ENCODE data around the gene ZNF804A.
"Not testable (repeated sequence)": the region's sequence is repeated elsewhere in the genome, so short reads cannot be mapped to it uniquely, and the experiment has no call there.

ZNF804A gene

GRCh38 chr2:184728411-184728810, 130.1 kb downstream of the ZNF804A start:
- no peak for DNase-seq

- no peak for DNase-seq
These were observed 131.3 kb downstream of the ZNF804A start for GRCh38 chr2:184729581-184729980.

GRCh38 chr2:184730288-184730687, 132.0 kb downstream of the ZNF804A start:
- no peak for DNase-seq

- DNase-seq, result no peak
These were observed 136.0 kb downstream of the ZNF804A start for GRCh38 chr2:184734338-184734737.

GRCh38 chr2:184735611-184736010, 137.3 kb downstream of the ZNF804A start:
- DNase-seq, result no peak

- DNase-seq, result no peak
These were observed 144.8 kb downstream of the ZNF804A start for GRCh38 chr2:184743096-184743495.

GRCh38 chr2:184756161-184756560, 157.8 kb downstream of the ZNF804A start:
- no peak for DNase-seq

- DNase-seq, result no peak
These were observed 158.6 kb downstream of the ZNF804A start for GRCh38 chr2:184756885-184757284.

- not testable (repeated sequence) for DNase-seq
These were observed 161.4 kb downstream of the ZNF804A start for GRCh38 chr2:184759557-184760255.

- no peak for DNase-seq
These were observed 162.6 kb downstream of the ZNF804A start for GRCh38 chr2:184760931-184761330.

GRCh38 chr2:184765112-184765895, 167.0 kb downstream of the ZNF804A start:
- no peak for DNase-seq

- no peak for DNase-seq
These were observed 168.7 kb downstream of the ZNF804A start for GRCh38 chr2:184767059-184767458.

- no peak for DNase-seq
These were observed 170.7 kb downstream of the ZNF804A start for GRCh38 chr2:184769023-184769422.

- DNase-seq, result no peak
These were observed 171.4 kb downstream of the ZNF804A start for GRCh38 chr2:184769686-184770085.

GRCh38 chr2:184779777-184780176, 181.4 kb downstream of the ZNF804A start:
- DNase-seq, result no peak

GRCh38 chr2:184780384-184780783, 182.1 kb downstream of the ZNF804A start:
- no peak for DNase-seq

- DNase-seq, result no peak
These were observed 182.6 kb downstream of the ZNF804A start for GRCh38 chr2:184780944-184781343.

GRCh38 chr2:184783576-184783975, 185.2 kb downstream of the ZNF804A start:
- DNase-seq, result no peak

GRCh38 chr2:184793176-184793575, 194.8 kb downstream of the ZNF804A start:
- no peak for DNase-seq

GRCh38 chr2:184799379-184799778, 201.1 kb downstream of the ZNF804A start:
- no peak for DNase-seq

- DNase-seq, result no peak
These were observed 216.1 kb downstream of the ZNF804A start for GRCh38 chr2:184814421-184814820.

- no peak for DNase-seq
These were observed 217.5 kb downstream of the ZNF804A start for GRCh38 chr2:184815824-184816223.

- no peak for DNase-seq
These were observed 226.3 kb downstream of the ZNF804A start for GRCh38 chr2:184824597-184824996.

- DNase-seq, result no peak
These were observed 232.2 kb downstream of the ZNF804A start for GRCh38 chr2:184830531-184830930.

All from activated CD4-positive, alpha-beta T cell treated with anti-CD3 and anti-CD28 coated beads, Interleukin-2, Interleukin-6, amounts not matched to agents 100 ng/mL and 50 ng/mL, durations not matched to agents 16 hours and 8 hours (primary cell).